ENCODE results near the gene SPIRE2. TPM values are rescaled to one million over a fixed set of nuclear protein-coding genes. Genes with fewer than 3 reads are reported as not detected.
"Not testable (repeated sequence)": the region's sequence is repeated elsewhere in the genome, so short reads cannot be mapped to it uniquely, and the experiment has no call there.

Gene SPIRE2
- total and polyA plus RNA-seq, 9 of the 15 experiments (the other 6 are each of a cell fraction or from before 2014, with no cell fraction given), result 0.70 to 7.5 (median 4.6) TPM

DNA sequence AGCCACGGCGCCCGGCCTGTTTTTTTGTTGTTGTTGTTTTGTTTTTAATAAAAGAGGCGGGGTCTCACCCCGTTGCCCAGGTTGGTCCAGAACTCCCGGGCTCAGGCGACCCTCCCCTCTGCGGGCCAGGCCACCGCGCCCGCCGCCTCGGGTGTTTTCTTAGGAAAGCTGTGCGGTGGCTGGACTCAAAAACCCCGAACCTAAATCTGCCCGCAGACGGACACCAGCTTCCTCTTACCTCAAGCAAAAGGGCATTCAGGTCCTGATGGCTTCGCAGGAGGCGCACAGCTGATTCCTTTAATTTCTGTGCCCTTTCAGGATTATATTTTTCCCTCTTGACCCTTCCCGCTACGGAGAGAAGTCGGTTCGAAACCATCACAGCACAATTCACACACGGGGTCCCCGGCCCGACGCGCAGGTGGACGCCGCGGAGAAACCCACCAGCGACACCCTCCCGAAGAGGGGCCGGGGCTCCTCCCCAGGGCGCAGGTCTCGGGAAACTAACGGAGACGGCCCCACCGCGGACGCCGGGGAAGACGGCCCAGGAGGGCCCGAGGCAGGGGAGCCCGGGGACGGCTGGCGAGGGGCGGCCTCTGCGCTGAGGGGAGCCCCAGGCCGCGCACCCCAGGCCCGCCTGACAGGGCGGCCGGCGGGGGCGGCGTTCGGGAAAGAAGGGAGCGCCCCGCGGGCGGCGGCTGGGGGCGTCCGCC, 12.5 kb upstream of the SPIRE2 start (continued):
- TF ChIP-seq CREB1 (IDR thresholded peaks at IDR 0.05), result no peak
- TF ChIP-seq CREB1 (CRISPR knock-in tag; IDR thresholded peaks at IDR 0.05), result 0 out of 2 replicates have a peak, but pooled peaks have one; percentile 1
- no peak for TF ChIP-seq MECOM (CRISPR knock-in tag; IDR thresholded peaks at IDR 0.05)

DNA sequence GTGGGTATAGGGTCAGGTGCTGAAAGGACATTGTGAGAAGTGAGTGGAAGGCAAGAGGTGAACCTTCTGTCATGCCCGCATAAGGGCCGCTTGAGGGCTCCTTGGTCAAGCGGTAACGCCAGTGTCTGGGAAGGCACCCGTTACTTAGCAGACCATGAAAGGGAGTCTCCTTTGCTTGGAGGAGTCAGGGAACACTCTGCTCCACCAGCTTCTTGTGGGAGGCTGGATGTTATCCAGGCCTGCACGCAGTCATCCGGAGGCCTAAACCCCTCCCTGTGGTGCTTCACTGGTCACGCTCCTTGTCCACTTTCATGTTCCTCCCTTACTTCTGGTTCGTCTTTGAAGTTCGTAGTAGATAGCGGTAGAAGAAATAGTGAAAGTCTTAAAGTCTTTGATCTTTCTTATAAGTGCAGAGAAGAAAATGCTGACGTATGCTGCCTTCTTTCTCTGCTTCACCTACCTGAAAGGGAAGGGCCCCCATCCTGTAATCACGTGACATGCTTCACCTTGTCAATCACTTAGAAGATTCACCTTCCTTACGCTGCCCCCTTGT, 9.3 kb upstream of the SPIRE2 start:
- H3K9me3 ChIP-seq (replicated peaks; ENCODE audit: control insufficient read depth, insufficient read depth, low read depth, low read length); H3K36me3 ChIP-seq (ENCODE audit: control insufficient read depth, insufficient read depth, low read length); H3K27me3 ChIP-seq (ENCODE audit: control insufficient read depth in 2 of 2, insufficient read depth in 2 of 2, low read length in 2 of 2); ATAC-seq; BruUV-seq (replicated peaks); in situ Hi-C loops (cut with MboI); H4K20me1 ChIP-seq (replicated peaks; ENCODE audit: control insufficient read depth, insufficient read depth, low read length); H3K9me1 ChIP-seq (ENCODE audit: control insufficient read depth, insufficient read depth, low read length); CTCF ChIA-PET (ENCODE audit: low intra/inter-chr PET ratio); TF ChIP-seq NR2C2 (CRISPR knock-in tag; IDR thresholded peaks at IDR 0.05): not testable (repeated sequence)
- 0 out of 2 replicates have a peak overlapping the region, but pooled peaks have one; percentile 60 for H2AFZ ChIP-seq (ENCODE audit: low read depth, low read length)
- H3K79me2 ChIP-seq (ENCODE audit: control insufficient read depth, insufficient read depth, low read length), result peaks cover 52% of the 10 kb centered on the region
- peak overlapping the region; percentile 76 for H3K4me2 ChIP-seq (ENCODE audit: insufficient read depth, low read length)
- intact Hi-C loops (cut with micrococcal nuclease), result loop anchor here (1.0 to 5.0 kb wide), 2 partner anchors 8 to 103 kb away; partner anchors contain the start of gene TUBB3
- WGBS (ENCODE audit: insufficient coverage, low coverage, missing lambda C conversion rate), result 5% methylated on average over 14 of the region's 14 CpGs
- POLR2A ChIA-PET, result interaction anchor here (0.7 to 1.4 kb wide), 4 partner anchors 9 to 36 kb away, joined by 3 read pairs; partner anchors contain the start of gene SPIRE2
- peaks cover 10 to 51% of the 10 kb centered on the region in 2 experiments; a peak in 4 of 5 replicates for H3K4me1 ChIP-seq (replicated peaks in 1 of 2; ENCODE audit: control insufficient read depth in 2 of 2, insufficient read depth in 2 of 2, low read length in 2 of 2)
- peak overlapping the region; percentile 75 for H3K4me3 ChIP-seq
- peak overlapping the region; percentile 57 to 78; a peak in 3 of 4 replicates for H3K9ac ChIP-seq (ENCODE audit: insufficient read depth in 1 of 2, low read depth in 2 of 2, low read length in 2 of 2)
- DNase-seq (ENCODE audit: extremely low read depth in 1 of 4, low spot score in 3 of 4) (peak in 1 of 4 experiments; percentile 74), FAIRE-seq (peak; percentile 69)
- peak overlapping the region; percentile 8; the same call in 2 of the 3 replicates for H3K27ac ChIP-seq (ENCODE audit: extremely low read depth, low read depth, low read length)
- TF ChIP-seq CBFA2T2 (conservative IDR thresholded peaks at IDR 0.05), result peak; percentile 73
- peak; percentile 46 for TF ChIP-seq ZFX (CRISPR knock-in tag; IDR thresholded peaks at IDR 0.05)
- 0 out of 2 replicates have a peak, but pooled peaks have one; percentile 34 for TF ChIP-seq CREM (IDR thresholded peaks at IDR 0.05; ENCODE audit: low read depth)
- TF ChIP-seq TCF3 (CRISPR knock-in tag; IDR thresholded peaks at IDR 0.05), result peak; percentile 8; the same call in 1 of the 2 replicates
- peak; percentile 59; the same call in 1 of the 2 replicates for TF ChIP-seq L3MBTL2 (IDR thresholded peaks at IDR 0.05)
- peak; percentile 32; the same call in 1 of the 2 replicates for TF ChIP-seq ATF7 (IDR thresholded peaks at IDR 0.05)
- peak in 1 of 2 experiments; percentile 50; a peak in 2 of 4 replicates for TF ChIP-seq MAZ (CRISPR knock-in tag; conservative IDR thresholded peaks at IDR 0.05 in 1 of 2, IDR thresholded peaks at IDR 0.05 in 1 of 2)
- peak; percentile 52; the same call in 1 of the 2 replicates for TF ChIP-seq EHMT2 (IDR thresholded peaks at IDR 0.05)
- TF ChIP-seq, protein P1, sequence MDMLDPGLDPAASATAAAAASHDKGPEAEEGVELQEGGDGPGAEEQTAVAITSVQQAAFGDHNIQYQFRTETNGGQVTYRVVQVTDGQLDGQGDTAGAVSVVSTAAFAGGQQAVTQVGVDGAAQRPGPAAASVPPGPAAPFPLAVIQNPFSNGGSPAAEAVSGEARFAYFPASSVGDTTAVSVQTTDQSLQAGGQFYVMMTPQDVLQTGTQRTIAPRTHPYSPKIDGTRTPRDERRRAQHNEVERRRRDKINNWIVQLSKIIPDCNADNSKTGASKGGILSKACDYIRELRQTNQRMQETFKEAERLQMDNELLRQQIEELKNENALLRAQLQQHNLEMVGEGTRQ (CRISPR knock-in tag; IDR thresholded peaks at IDR 0.05), result peak; percentile 55
- 0 out of 2 replicates have a peak, but pooled peaks have one; percentile 49 for TF ChIP-seq CXXC5 (CRISPR knock-in tag; IDR thresholded peaks at IDR 0.05)
- TF ChIP-seq, protein P2, sequence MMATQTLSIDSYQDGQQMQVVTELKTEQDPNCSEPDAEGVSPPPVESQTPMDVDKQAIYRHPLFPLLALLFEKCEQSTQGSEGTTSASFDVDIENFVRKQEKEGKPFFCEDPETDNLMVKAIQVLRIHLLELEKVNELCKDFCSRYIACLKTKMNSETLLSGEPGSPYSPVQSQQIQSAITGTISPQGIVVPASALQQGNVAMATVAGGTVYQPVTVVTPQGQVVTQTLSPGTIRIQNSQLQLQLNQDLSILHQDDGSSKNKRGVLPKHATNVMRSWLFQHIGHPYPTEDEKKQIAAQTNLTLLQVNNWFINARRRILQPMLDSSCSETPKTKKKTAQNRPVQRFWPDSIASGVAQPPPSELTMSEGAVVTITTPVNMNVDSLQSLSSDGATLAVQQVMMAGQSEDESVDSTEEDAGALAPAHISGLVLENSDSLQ (IDR thresholded peaks at IDR 0.05), result peak; percentile 86
- 0 out of 2 replicates have a peak, but pooled peaks have one; percentile 21 for TF ChIP-seq HDAC2 (IDR thresholded peaks at IDR 0.05)
- 0 out of 2 replicates have a peak, but pooled peaks have one; percentile 14 for TF ChIP-seq NR2C2 (tag; IDR thresholded peaks at IDR 0.05)
- peak; percentile 45; the same call in 1 of the 2 replicates for TF ChIP-seq BHLHE40 (IDR thresholded peaks at IDR 0.05; ENCODE audit: low read length)
- peak; percentile 87 for TF ChIP-seq ZNF263 (CRISPR knock-in tag; IDR thresholded peaks at IDR 0.05; ENCODE audit: borderline replicate concordance)

All from K562 (cell line).